Thymus (tissue), 11 donors: ENCODE results near the gene FADD. TPM values are rescaled to one million over a fixed set of nuclear protein-coding genes. Genes with fewer than 3 reads are reported as not detected.
A peak's percentile ranks its signal among the peaks of the same experiment; 100 is the strongest.
"Not testable (repeated sequence)": the region's sequence is repeated elsewhere in the genome, so short reads cannot be mapped to it uniquely, and the experiment has no call there.

Source experiments
- DNase-seq, 9 donors: peaks; one replicate each; pipeline ENCODE4 v3.0.0-alpha.2; 2013; ENCODE audit warnings: low spot score in 9 of 9, low read depth in 6 of 9, missing footprints in 1 of 9
- H3K27ac ChIP-seq, 2 donors: one replicate each; pipeline ENCODE4 v1.5.1; 2013; ENCODE audit warnings: control low read depth in 1 of 2, low read depth in 1 of 2, low read length in 1 of 2, mild to moderate bottlenecking in 1 of 2, moderate library complexity in 1 of 2
- H3K27me3 ChIP-seq, 2 donors: one replicate each; pipeline ENCODE4 v1.5.1; 2013; ENCODE audit warnings: low read length in 1 of 2; ENCODE audit not compliant: control insufficient read depth in 2 of 2, insufficient read depth in 1 of 2
- H3K36me3 ChIP-seq, 2 donors: one replicate each; pipeline ENCODE4 v1.5.1; 2013; ENCODE audit warnings: low read length in 1 of 2, mild to moderate bottlenecking in 1 of 2, moderate library complexity in 1 of 2; ENCODE audit not compliant: control insufficient read depth in 2 of 2, insufficient read depth in 2 of 2
- H3K4me1 ChIP-seq, 2 donors: one replicate each; pipeline ENCODE4 v1.5.1; 2013; ENCODE audit warnings: low read length in 2 of 2; ENCODE audit not compliant: control insufficient read depth in 2 of 2, insufficient read depth in 2 of 2
- H3K4me3 ChIP-seq, 2 donors: one replicate each; pipeline ENCODE4 v1.5.1; 2013; ENCODE audit warnings: low read length in 2 of 2, control low read depth in 1 of 2, mild to moderate bottlenecking in 1 of 2
- H3K9me3 ChIP-seq, 2 donors: one replicate each; pipeline ENCODE4 v1.5.1; 2013; ENCODE audit warnings: low read length in 1 of 2, mild to moderate bottlenecking in 1 of 2; ENCODE audit not compliant: control insufficient read depth in 2 of 2, insufficient read depth in 1 of 2
- WGBS: extraction: QIAGEN DNeasy Blood & Tissue Kit; methylation state at CpG from one replicate; pipeline ENCODE4 v1.1.7; 2013; 5-methylcytosine and 5-hydroxymethylcytosine counted together
- polyA plus RNA-seq: library from polyadenylated mRNA; stranded (reverse); fragments of 200-250 nt; gene quantifications from one replicate; pipeline ENCODE4 v1.2.3, GENCODE V29; 2013
- total RNA-seq: library from RNA; stranded (reverse); fragments of 120-200 nt; gene quantifications from one replicate; pipeline ENCODE4 v1.2.4, GENCODE V29; 2013
- donor health status: healthy.

The FADD gene
- total and polyA plus RNA-seq, 2 donors = 19.4 to 27.4 TPM

- not testable (repeated sequence) for H3K27me3 ChIP-seq, H3K9me3 ChIP-seq, H3K4me3 ChIP-seq, H3K27ac ChIP-seq, DNase-seq
- H3K36me3 ChIP-seq = peaks cover 11 to 12% of the 10 kb centered on the region in 2 donors
- peaks cover 9 to 24% of the 10 kb centered on the region in 2 donors for H3K4me1 ChIP-seq
- 97% methylated on average over 3 of the region's 3 CpGs for WGBS
Observed at GRCh38 chr11:70201047-70201446, 2.0 kb upstream of the FADD start.

GRCh38 chr11:70201882-70202861 lies 924 bp upstream of the FADD start:
- peak overlapping the region; percentile 84 to 92 for H3K27ac ChIP-seq
- DNase-seq = peak in 1 of 9 donors; percentile 30
- peak overlapping the region; percentile 83 to 96 for H3K4me3 ChIP-seq
- 80% methylated on average over 29 of the region's 29 CpGs for WGBS
- H3K36me3 ChIP-seq = peaks cover 22 to 23% of the 10 kb centered on the region in 2 donors
- H3K27me3 ChIP-seq = peaks cover 0 to 5% of the 10 kb centered on the region in 2 donors
- H3K4me1 ChIP-seq = peaks cover 9 to 24% of the 10 kb centered on the region in 2 donors
- no peaks in the 10 kb centered on the region for H3K9me3 ChIP-seq

GRCh38 chr11:70203751-70204465 lies 812 bp downstream of the FADD start:
- peak overlapping the region; percentile 83 to 96 for H3K4me3 ChIP-seq
- H3K27me3 ChIP-seq = peaks cover 0 to 5% of the 10 kb centered on the region in 2 donors
- peak overlapping the region; percentile 95 to 99 for H3K27ac ChIP-seq
- no peaks in the 10 kb centered on the region for H3K9me3 ChIP-seq
- H3K4me1 ChIP-seq = peaks cover 9 to 27% of the 10 kb centered on the region in 2 donors
- 15% methylated on average over 30 of the region's 30 CpGs for WGBS
- peaks cover 38 to 39% of the 10 kb centered on the region in 2 donors for H3K36me3 ChIP-seq
- peak; percentile 56 to 92 (median 80) for DNase-seq

- Histone ChIP-seq H3K27ac (peak overlapping the region; percentile 26 to 95), H3K4me3 (peak overlapping the region; percentile 83 to 96), H3K27me3 (peaks cover 0 to 3% of the 10 kb centered on the region in 2 donors), H3K4me1 (peaks cover 9 to 27% of the 10 kb centered on the region in 2 donors), H3K36me3 (peaks cover 43 to 45% of the 10 kb centered on the region in 2 donors), H3K9me3 (no peaks in the 10 kb centered on the region)
- WGBS = 79% methylated on average over 4 of the region's 4 CpGs
- no peak for DNase-seq
Observed at GRCh38 chr11:70204466-70204799, 1.3 kb downstream of the FADD start.

GRCh38 chr11:70205049-70205725 lies 2.1 kb downstream of the FADD start:
- H3K27me3 ChIP-seq = peaks cover 0 to 2% of the 10 kb centered on the region in 2 donors
- peaks cover 44 to 50% of the 10 kb centered on the region in 2 donors for H3K36me3 ChIP-seq
- peaks cover 9 to 27% of the 10 kb centered on the region in 2 donors for H3K4me1 ChIP-seq
- DNase-seq = no peak
- no peak overlapping the region for H3K4me3 ChIP-seq
- no peaks in the 10 kb centered on the region for H3K9me3 ChIP-seq
- 88% methylated on average over 12 of the region's 12 CpGs for WGBS
- H3K27ac ChIP-seq = no peak overlapping the region

GRCh38 chr11:70205766-70206165 lies 2.7 kb downstream of the FADD start:
- Histone ChIP-seq H3K27ac (no peak overlapping the region), H3K4me1 (peaks cover 9 to 27% of the 10 kb centered on the region in 2 donors), H3K9me3 (no peaks in the 10 kb centered on the region), H3K36me3 (peaks cover 44 to 50% of the 10 kb centered on the region in 2 donors), H3K27me3 (no peaks in the 10 kb centered on the region), H3K4me3 (no peak overlapping the region)
- peak in 1 of 9 donors; percentile 19 for DNase-seq
- 97% methylated on average over 7 of the region's 7 CpGs for WGBS

- no peaks in the 10 kb centered on the region for H3K27me3 ChIP-seq
- WGBS = 99% methylated on average over 22 of the region's 22 CpGs
- peaks cover 9 to 27% of the 10 kb centered on the region in 2 donors for H3K4me1 ChIP-seq
- no peaks in the 10 kb centered on the region for H3K9me3 ChIP-seq
- peaks cover 44 to 50% of the 10 kb centered on the region in 2 donors for H3K36me3 ChIP-seq
- H3K4me3 ChIP-seq = no peak overlapping the region
- no peak overlapping the region for H3K27ac ChIP-seq
- DNase-seq = no peak
Observed at GRCh38 chr11:70206226-70206981, 3.3 kb downstream of the FADD start.

- WGBS = 97% methylated on average over 6 of the region's 6 CpGs
Observed at GRCh38 chr11:70206982-70207376, 3.9 kb downstream of the FADD start.

More at GRCh38 chr11:70206982-70207376, 3.9 kb downstream of the FADD start:
- Histone ChIP-seq H3K4me3 (no peak overlapping the region), H3K36me3 (peaks cover 44 to 50% of the 10 kb centered on the region in 2 donors), H3K4me1 (peaks cover 9 to 27% of the 10 kb centered on the region in 2 donors), H3K27ac (no peak overlapping the region), H3K9me3 (no peaks in the 10 kb centered on the region), H3K27me3 (no peaks in the 10 kb centered on the region)
- no peak for DNase-seq
